Coronary artery (tissue), 2 donors: ENCODE measurements around the gene SLC25A43.

Experiments
- DNase-seq: peaks from one replicate; pipeline ENCODE4 v3.0.0-alpha.2; 2017; ENCODE audit warnings: low spot score
- H3K27ac ChIP-seq, 2 donors: fragments of 200-600 bp; sonication (generic); one replicate each; pipeline ENCODE4 v1.5.1; 2016 to 2019
- H3K4me3 ChIP-seq: fragments of 200-600 bp; sonication (generic); 2 replicates; pipeline ENCODE4 v1.5.1; 2016; ENCODE audit warnings: mild to moderate bottlenecking, moderate library complexity
- CTCF ChIP-seq: fragments of 200-600 bp; sonication (generic); IDR thresholded peaks from one replicate; pipeline ENCODE4 v1.5.1; 2019; ENCODE audit warnings: antibody characterized with exemption

The SLC25A43 gene

GRCh38 chrX:119467842-119468550 lies 68.9 kb downstream of the SLC25A43 start, which contains the start of gene SLC25A5:
SLC25A5 (plus strand) TSS chrX:119468444; CDS start chrX:119468516, 72 bp downstream.
- peak within 1 kb of the TSS; percentile 85 to 96 for H3K27ac ChIP-seq
- H3K4me3 ChIP-seq, result peak within 1 kb of the TSS; percentile 82
- peak; percentile 82 for DNase-seq
- no peak for TF ChIP-seq CTCF

- peak; percentile 61 for TF ChIP-seq CTCF
- Histone ChIP-seq H3K4me3 (peak overlapping the region; percentile 82), H3K27ac (peak overlapping the region; percentile 85 to 96)
- DNase-seq, result peak; percentile 86
These were observed 69.6 kb downstream of the SLC25A43 start for GRCh38 chrX:119468551-119469312.

- Histone ChIP-seq H3K4me3 (peak overlapping the region; percentile 82), H3K27ac (peak overlapping the region; percentile 50 to 96)
- peak; percentile 25 for TF ChIP-seq CTCF
- no peak for DNase-seq
These were observed 70.1 kb downstream of the SLC25A43 start for GRCh38 chrX:119469313-119469635.

GRCh38 chrX:119474615-119475388 lies 75.7 kb downstream of the SLC25A43 start:
- DNase-seq, result no peak
- H3K27ac ChIP-seq, result no peak overlapping the region
- H3K4me3 ChIP-seq, result no peak overlapping the region
- TF ChIP-seq CTCF, result no peak

GRCh38 chrX:119475389-119476101 lies 76.4 kb downstream of the SLC25A43 start:
- Histone ChIP-seq H3K27ac (no peak overlapping the region), H3K4me3 (no peak overlapping the region)
- DNase-seq, result no peak
- no peak for TF ChIP-seq CTCF

- Histone ChIP-seq H3K27ac (no peak overlapping the region), H3K4me3 (no peak overlapping the region)
- DNase-seq, result no peak
- no peak for TF ChIP-seq CTCF
These were observed 78.7 kb downstream of the SLC25A43 start for GRCh38 chrX:119477812-119478232.
